ENCODE results near the gene NIP7. TPM values are rescaled to one million over a fixed set of nuclear protein-coding genes. Genes with fewer than 3 reads are reported as not detected.

The NIP7 gene
- total and polyA plus RNA-seq, 2 of the 4 experiments (the other 2 are of a cell fraction), result 14.0 to 28.3 TPM

DNA sequence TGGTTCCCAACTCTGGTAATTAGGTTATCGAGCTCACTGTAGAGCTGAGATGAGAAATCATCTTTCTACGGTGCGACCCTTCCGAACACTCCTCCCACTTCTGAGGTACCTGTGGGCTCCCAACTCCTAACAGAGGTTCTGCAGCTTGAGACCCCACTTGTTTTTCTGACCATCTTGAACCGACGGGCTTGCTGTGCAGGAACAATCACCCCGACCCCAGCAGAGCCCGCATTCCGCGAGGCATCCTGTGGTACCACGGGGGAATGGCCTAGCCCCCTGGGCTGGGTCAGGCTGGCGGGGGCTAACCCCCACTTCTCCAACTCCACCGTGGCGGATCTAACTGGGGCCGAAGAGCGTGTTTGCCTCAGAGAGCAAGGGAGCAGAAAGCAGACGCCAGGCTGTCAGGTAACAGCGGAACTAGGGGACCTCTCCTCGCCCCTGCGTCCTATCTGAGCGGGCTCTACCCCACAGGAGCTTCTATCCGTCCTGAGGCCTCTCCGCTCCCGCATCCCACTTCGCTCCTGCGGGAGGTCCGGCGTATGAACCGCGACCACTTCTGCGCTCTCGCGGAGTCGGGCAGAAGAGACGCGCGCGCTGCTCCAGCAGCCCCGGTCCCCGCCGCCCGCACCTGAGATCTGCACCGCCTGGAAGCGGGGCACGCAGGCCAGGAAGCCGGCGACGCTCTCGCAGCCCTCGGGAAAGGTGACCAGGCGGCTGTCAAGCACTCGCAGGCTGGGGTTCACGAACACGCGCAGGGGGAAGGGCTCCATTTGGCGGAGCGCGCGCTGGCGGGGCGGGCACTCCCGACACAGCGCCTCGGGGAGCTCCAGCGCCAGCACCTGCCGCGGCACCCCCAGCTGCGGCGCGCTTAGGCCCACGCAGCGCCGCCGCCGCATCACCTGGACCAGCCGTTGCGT lies 9.9 kb upstream of the NIP7 start:
- H3K56ac ChIP-seq (ENCODE audit: extremely low read depth, insufficient read depth, low read length), result no peak overlapping the region; the same call in 1 of the 2 replicates
- TF ChIP-seq, protein P1, sequence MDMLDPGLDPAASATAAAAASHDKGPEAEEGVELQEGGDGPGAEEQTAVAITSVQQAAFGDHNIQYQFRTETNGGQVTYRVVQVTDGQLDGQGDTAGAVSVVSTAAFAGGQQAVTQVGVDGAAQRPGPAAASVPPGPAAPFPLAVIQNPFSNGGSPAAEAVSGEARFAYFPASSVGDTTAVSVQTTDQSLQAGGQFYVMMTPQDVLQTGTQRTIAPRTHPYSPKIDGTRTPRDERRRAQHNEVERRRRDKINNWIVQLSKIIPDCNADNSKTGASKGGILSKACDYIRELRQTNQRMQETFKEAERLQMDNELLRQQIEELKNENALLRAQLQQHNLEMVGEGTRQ (IDR thresholded peaks at IDR 0.05; ENCODE audit: low read depth, low read length), result no peak
- no peak for TF ChIP-seq NFE2L2 (IDR thresholded peaks at IDR 0.05; ENCODE audit: low read depth, low read length)
- no peak for TF ChIP-seq MXI1 (IDR thresholded peaks at IDR 0.05; ENCODE audit: borderline replicate concordance, low read depth, low read length)
- TF ChIP-seq BHLHE40 (IDR thresholded peaks at IDR 0.05; ENCODE audit: low read depth, low read length), result no peak
- no peak for TF ChIP-seq RFX5 (IDR thresholded peaks at IDR 0.05; ENCODE audit: low read depth, low read length)
- no peak for TF ChIP-seq RAD21 (IDR thresholded peaks at IDR 0.05; ENCODE audit: low read length)
- TF ChIP-seq FOS (IDR thresholded peaks at IDR 0.05; ENCODE audit: low read depth, low read length), result no peak
- no peak overlapping the region for H2BK120ac ChIP-seq (ENCODE audit: low read depth, low read length)
- H3K9ac ChIP-seq (ENCODE audit: low read depth, low read length), result peak overlapping the region; percentile 54
- peak overlapping the region; percentile 33 to 34; a peak in 1 of 4 replicates for H4K8ac ChIP-seq (ENCODE audit: low read depth in 2 of 2, low read length in 2 of 2)
- in situ Hi-C loops (cut with MboI; ENCODE audit: low sequenced_read_pairs) (no loop called here), dilution Hi-C loops (cut with HindIII; ENCODE audit: low sequenced_read_pairs, unreplicated experiment) (no loop called here), intact Hi-C loops (cut with micrococcal nuclease) (no loop called here)
- H4K91ac ChIP-seq (ENCODE audit: insufficient read depth, low read depth, low read length), result peak overlapping the region; percentile 56
- H2BK15ac ChIP-seq (ENCODE audit: low read depth, low read length), result no peak overlapping the region
- no peaks in the 10 kb centered on the region for H3K27me3 ChIP-seq (ENCODE audit: control insufficient read depth, insufficient read depth, low read length)
- H4K5ac ChIP-seq (ENCODE audit: low read depth, low read length), result 0 out of 2 replicates have a peak overlapping the region, but pooled peaks have one; percentile 7
- no peak overlapping the region for H3K18ac ChIP-seq (ENCODE audit: low read depth, low read length)
- CTCF ChIA-PET, result no interaction called here
- peak overlapping the region; percentile 22 for H2BK5ac ChIP-seq (ENCODE audit: low read depth, low read length, poor library complexity, severe bottlenecking)
- peaks cover 46% of the 10 kb centered on the region for H3K36me3 ChIP-seq (ENCODE audit: control insufficient read depth, insufficient read depth, low read length)
- no TSS peak for BruUV-seq (replicated peaks)
- H2AK5ac ChIP-seq (ENCODE audit: low read depth, low read length), result peak overlapping the region; percentile 84
- no peak overlapping the region for H2BK20ac ChIP-seq (ENCODE audit: low read depth, low read length)
- peak overlapping the region; percentile 2; the same call in 1 of the 2 replicates for H3K14ac ChIP-seq (replicated peaks; ENCODE audit: low read depth, low read length)
- ATAC-seq (ENCODE audit: low read depth) (peak; percentile 41), DNase-seq (no peak)
- H3K4me3 ChIP-seq (ENCODE audit: insufficient read depth, low read depth, low read length), result peak overlapping the region; percentile 78
- H3K27ac ChIP-seq (ENCODE audit: insufficient read depth, low read length), result peak overlapping the region; percentile 63
- peak overlapping the region; percentile 97 for H2AFZ ChIP-seq (replicated peaks; ENCODE audit: low read length, poor library complexity)
- POLR2A ChIA-PET (ENCODE audit: unreplicated experiment), result interaction anchor here (0.6 kb wide), 1 partner anchor 10 kb away, joined by 5 read pairs; the partner anchor contains the start of genes COG8 and NIP7
- H4K20me1 ChIP-seq (ENCODE audit: insufficient read depth, low read length), result peaks cover 47% of the 10 kb centered on the region
- peaks cover 12% of the 10 kb centered on the region for H3K4me1 ChIP-seq (ENCODE audit: control insufficient read depth, insufficient read depth, low read length)
- peak overlapping the region; percentile 91 for H3K4me2 ChIP-seq (ENCODE audit: low read depth, low read length)
- H3K23ac ChIP-seq (ENCODE audit: low read depth, low read length), result peak overlapping the region; percentile 58
- H2AK9ac ChIP-seq (replicated peaks; ENCODE audit: low read depth, low read length, poor library complexity), result peak overlapping the region; percentile 97
- H3K4ac ChIP-seq (ENCODE audit: low read depth, low read length), result peak overlapping the region; percentile 67
- H3K9me1 ChIP-seq (ENCODE audit: insufficient read depth, low read length), result peaks cover 10% of the 10 kb centered on the region
- peaks cover 38 to 70% of the 10 kb centered on the region in 2 experiments for H3K79me1 ChIP-seq (ENCODE audit: low read depth in 1 of 2, low read length in 2 of 2)
- WGBS, 2 experiments (ENCODE audit: extremely low coverage in 2 of 2, insufficient read length in 1 of 2), result 7% methylated on average over 53 of the region's 77 CpGs; no CpG with 5 or more reads in 1 of the 2 experiments
- H3K9me3 ChIP-seq (ENCODE audit: control insufficient read depth, insufficient read depth, low read length), result no peaks in the 10 kb centered on the region

Measured in IMR-90 (cell line).